ENCODE results near the gene IGSF9B. TPM values are rescaled to one million over a fixed set of nuclear protein-coding genes. Genes with fewer than 3 reads are reported as not detected.

The IGSF9B gene
- total and polyA plus RNA-seq, 10 of the 15 experiments (the other 5 are each of a cell fraction or from before 2014, with no cell fraction given) = 0.03 to 3.7 (median 0.20) TPM; not detected in 2

GRCh38 chr11:133936592-133936991, 20.2 kb downstream of the IGSF9B start (continued):
- no peak for TF ChIP-seq ZBTB40 (IDR thresholded peaks at IDR 0.05; ENCODE audit: borderline replicate concordance)
- no peak for TF ChIP-seq ZBTB11 (CRISPR knock-in tag; IDR thresholded peaks at IDR 0.05)

GRCh38 chr11:133936136-133936535, 20.6 kb downstream of the IGSF9B start:
- ChIA-PET CTCF (no interaction called here), POLR2A (no interaction called here), SMC1A (ENCODE audit: uncharacterized antibody, unreplicated experiment) (no interaction called here), RAD21 (ENCODE audit: unreplicated experiment) (no interaction called here)
- Histone ChIP-seq H4K20me1 (ENCODE audit: control insufficient read depth, insufficient read depth) (no peaks in the 10 kb centered on the region), H3K27ac (ENCODE audit: control insufficient read depth, insufficient read depth) (no peak overlapping the region), H3K79me2 (ENCODE audit: control insufficient read depth, insufficient read depth, low read length) (no peaks in the 10 kb centered on the region), H3K4me3 (no peak overlapping the region), H3K9ac (ENCODE audit: control insufficient read depth, insufficient read depth, low read length) (no peak overlapping the region), H3K27me3 (replicated peaks in 1 of 2; ENCODE audit: control insufficient read depth in 2 of 2, insufficient read depth in 2 of 2, low read length in 1 of 2) (no peaks in the 10 kb centered on the region), H3K4me2 (ENCODE audit: control insufficient read depth, insufficient read depth) (no peak overlapping the region), H2AFZ (ENCODE audit: control insufficient read depth, low read depth, low read length) (no peak overlapping the region), H3K36me3 (ENCODE audit: control insufficient read depth in 2 of 2, insufficient read depth in 2 of 2, low read length in 1 of 2) (no peaks in the 10 kb centered on the region; a peak in 1 of 4 replicates), H3K9me3 (replicated peaks; ENCODE audit: control insufficient read depth, insufficient read depth, low read length) (no peaks in the 10 kb centered on the region), H3K4me1 (ENCODE audit: control insufficient read depth, insufficient read depth, low read length) (no peaks in the 10 kb centered on the region)
- intact Hi-C loops (cut with micrococcal nuclease; ENCODE audit: unreplicated experiment) = no loop called here
- in situ Hi-C loops (cut with MboI) = no loop called here
- no peak for DNase-seq (ENCODE audit: low read depth, low spot score)
- 33% methylated on average over 13 of the region's 13 CpGs for WGBS (ENCODE audit: insufficient coverage, insufficient replicate concordance, low lambda C conversion rate, missing lambda C conversion rate)
- BruUV-seq (replicated peaks) = no TSS peak
- FAIRE-seq = no peak
- no peak for ATAC-seq
- no peak for TF ChIP-seq ETV6 (conservative IDR thresholded peaks at IDR 0.05 in 1 of 2, IDR thresholded peaks at IDR 0.05 in 1 of 2; ENCODE audit: borderline replicate concordance in 1 of 2, low read depth in 1 of 2)
- TF ChIP-seq SP1 (IDR thresholded peaks at IDR 0.05; ENCODE audit: low read depth, low read length) = no peak
- no peak for TF ChIP-seq ATF7 (IDR thresholded peaks at IDR 0.05; ENCODE audit: low read depth)
- no peak for TF ChIP-seq ZNF384 (IDR thresholded peaks at IDR 0.05; ENCODE audit: borderline replicate concordance, low read depth, low read length)
- TF ChIP-seq REST (IDR thresholded peaks at IDR 0.05; ENCODE audit: low read depth, low read length) = no peak
- TF ChIP-seq NFIC (IDR thresholded peaks at IDR 0.05; ENCODE audit: low read depth, low read length) = no peak
- no peak for TF ChIP-seq DPF2 (IDR thresholded peaks at IDR 0.05)
- TF ChIP-seq EED (IDR thresholded peaks at IDR 0.05; ENCODE audit: low read depth) = no peak
